HUES64 (cell line): ENCODE measurements around the gene SNX10.

Experiments used
- H3K27ac ChIP-seq: 2 replicates; pipeline ENCODE4 v1.7.0; 2013; ENCODE audit warnings: low read depth, low read length, inconsistent platforms
- H3K27me3 ChIP-seq: 2 replicates; pipeline ENCODE4 v1.6.1; 2013; ENCODE audit warnings: mild to moderate bottlenecking, low read length; ENCODE audit not compliant: insufficient read depth
- H3K36me3 ChIP-seq: 2 replicates; pipeline ENCODE4 v1.6.1; 2013; ENCODE audit warnings: mild to moderate bottlenecking, low read length; ENCODE audit not compliant: insufficient read depth
- H3K4me1 ChIP-seq: 2 replicates; pipeline ENCODE4 v1.6.1; 2013; ENCODE audit warnings: mild to moderate bottlenecking, low read length, moderate library complexity; ENCODE audit not compliant: insufficient read depth
- H3K4me3 ChIP-seq: 2 replicates; pipeline ENCODE4 v1.5.1; 2013; ENCODE audit warnings: mild to moderate bottlenecking, low read length, moderate library complexity
- H3K9ac ChIP-seq: 2 replicates; pipeline ENCODE4 v1.6.1; 2013; ENCODE audit warnings: mild to moderate bottlenecking, low read depth, low read length
- H3K9me3 ChIP-seq: 2 replicates; pipeline ENCODE4 v1.6.1; 2013; ENCODE audit warnings: low read depth, low read length; ENCODE audit not compliant: insufficient read depth
- WGBS: fragments of 150-250, 120-280 bp; methylation state at CpG from one replicate; pipeline ENCODE4 v1.1.7; 2013; ENCODE audit warnings: missing lambda C conversion rate; 5-methylcytosine and 5-hydroxymethylcytosine counted together

Gene SNX10

DNA sequence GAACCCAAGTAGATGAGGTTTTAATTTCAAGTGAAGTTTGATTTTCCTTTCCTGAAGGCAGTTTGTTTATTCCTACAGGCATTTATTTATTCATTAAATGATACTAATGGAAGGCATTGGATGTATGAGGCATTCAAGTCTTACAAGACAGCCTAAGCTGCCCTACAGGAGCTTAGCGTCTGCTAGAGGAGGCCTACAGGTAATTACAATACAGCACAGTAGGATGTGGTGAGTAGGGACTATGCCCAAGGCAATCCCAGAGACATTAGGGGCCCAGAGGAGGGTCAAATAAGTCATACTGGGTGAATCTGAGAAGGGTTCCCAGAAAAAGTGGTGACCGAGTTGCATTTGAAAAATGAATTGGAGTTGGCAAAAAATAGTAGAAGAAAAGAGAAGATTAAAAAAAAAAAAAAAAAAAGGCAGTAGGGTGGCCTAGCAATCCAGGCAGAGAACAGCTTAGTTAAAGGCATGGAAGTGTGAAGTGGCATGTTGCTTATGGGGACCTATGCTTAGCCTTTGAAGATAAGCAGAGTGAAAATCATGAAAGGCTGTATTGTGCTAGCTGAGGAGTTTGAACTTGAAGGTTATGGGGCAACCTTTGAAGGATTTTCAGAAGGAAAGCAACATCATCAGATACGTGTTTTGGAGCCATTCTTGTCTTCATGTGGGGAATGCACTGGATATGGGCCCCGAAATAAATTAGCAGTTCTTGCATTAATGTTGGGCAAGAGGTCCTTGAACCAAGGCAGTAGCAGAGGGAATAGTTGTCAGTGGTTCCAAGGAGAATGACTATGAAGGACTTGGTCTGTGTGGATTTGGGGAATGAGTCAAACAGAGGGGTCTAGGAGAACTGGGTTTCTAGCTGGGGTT lies 65.5 kb downstream of the SNX10 start:
- Histone ChIP-seq H3K27me3 (no peaks in the 10 kb centered on the region), H3K36me3 (no peaks in the 10 kb centered on the region), H3K27ac (no peak overlapping the region), H3K9ac (no peak overlapping the region), H3K9me3 (no peaks in the 10 kb centered on the region), H3K4me3 (no peak overlapping the region), H3K4me1 (peaks cover 5% of the 10 kb centered on the region; the same call in 1 of the 2 replicates)
- 82% methylated on average over 4 of the region's 4 CpGs for WGBS

- H3K4me1 ChIP-seq = peaks cover 5% of the 10 kb centered on the region; the same call in 1 of the 2 replicates
- no peak overlapping the region for H3K27ac ChIP-seq
- H3K27me3 ChIP-seq = no peaks in the 10 kb centered on the region
- H3K9ac ChIP-seq = no peak overlapping the region
- no peaks in the 10 kb centered on the region for H3K36me3 ChIP-seq
- no peak overlapping the region for H3K4me3 ChIP-seq
- no peaks in the 10 kb centered on the region for H3K9me3 ChIP-seq
- 92% methylated on average over 2 of the region's 2 CpGs for WGBS
These were observed 66.1 kb downstream of the SNX10 start for GRCh38 chr7:26357799-26358151.

DNA sequence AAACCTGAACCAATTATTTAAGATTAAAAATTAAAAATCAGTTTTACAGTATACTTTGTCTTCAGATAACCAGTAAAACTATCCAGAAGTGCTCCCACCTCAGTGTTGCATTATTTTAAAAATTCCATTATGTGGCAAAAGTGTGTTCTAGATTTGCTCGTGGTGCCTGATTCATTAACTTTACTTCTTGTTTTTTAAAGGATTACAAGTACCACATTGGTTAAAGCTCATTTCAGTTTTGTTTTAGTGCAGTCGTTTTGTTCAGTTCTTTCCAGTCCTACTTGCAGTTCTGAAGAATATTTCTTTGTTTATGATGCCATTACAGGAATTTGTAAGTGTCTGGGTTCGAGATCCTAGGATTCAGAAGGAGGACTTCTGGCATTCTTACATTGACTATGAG lies 69.0 kb downstream of the SNX10 start:
- H3K36me3 ChIP-seq = no peaks in the 10 kb centered on the region
- WGBS = 89% methylated on average over 3 of the region's 3 CpGs
- no peak overlapping the region for H3K4me3 ChIP-seq
- no peaks in the 10 kb centered on the region for H3K27me3 ChIP-seq
- no peaks in the 10 kb centered on the region for H3K9me3 ChIP-seq
- peaks cover 7% of the 10 kb centered on the region; the same call in 1 of the 2 replicates for H3K4me1 ChIP-seq
- no peak overlapping the region for H3K9ac ChIP-seq
- H3K27ac ChIP-seq = no peak overlapping the region

- H3K9me3 ChIP-seq = no peaks in the 10 kb centered on the region
- no peak overlapping the region for H3K27ac ChIP-seq
- H3K36me3 ChIP-seq = no peaks in the 10 kb centered on the region
- no peaks in the 10 kb centered on the region for H3K27me3 ChIP-seq
- no peak overlapping the region for H3K4me3 ChIP-seq
- no peak overlapping the region for H3K9ac ChIP-seq
- H3K4me1 ChIP-seq = peaks cover 5% of the 10 kb centered on the region; the same call in 1 of the 2 replicates
- WGBS = 87% methylated on average over 3 of the region's 3 CpGs
These were observed 70.0 kb downstream of the SNX10 start for GRCh38 chr7:26361637-26362036.

DNA sequence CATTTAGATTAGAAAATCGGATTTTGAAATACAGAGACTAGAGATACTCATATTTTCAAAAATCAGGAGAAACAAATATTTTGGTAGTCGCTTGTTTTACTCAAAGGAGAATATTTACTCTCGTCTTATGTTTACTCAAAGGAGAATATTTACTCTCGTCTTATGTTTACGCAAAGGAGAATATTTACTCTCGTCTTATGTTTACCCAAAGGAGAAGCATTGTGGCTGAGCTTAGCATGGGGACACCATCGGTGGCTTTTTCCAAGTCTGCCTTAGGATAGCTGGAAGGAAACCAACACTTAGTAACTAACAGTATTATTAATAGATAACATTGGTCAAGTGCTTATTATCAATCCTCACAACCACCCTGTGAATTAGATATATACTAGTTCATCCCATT lies 71.8 kb downstream of the SNX10 start:
- Histone ChIP-seq H3K4me1 (0 out of 2 replicates have a peak, but pooled peaks cover 2% of the 10 kb centered on the region), H3K9ac (no peak overlapping the region), H3K4me3 (no peak overlapping the region), H3K9me3 (no peaks in the 10 kb centered on the region), H3K36me3 (no peaks in the 10 kb centered on the region), H3K27ac (no peak overlapping the region), H3K27me3 (no peaks in the 10 kb centered on the region)
- 95% methylated on average over 7 of the region's 7 CpGs for WGBS

- H3K4me3 ChIP-seq = no peak overlapping the region
- H3K27me3 ChIP-seq = no peaks in the 10 kb centered on the region
- H3K27ac ChIP-seq = no peak overlapping the region
- H3K4me1 ChIP-seq = 0 out of 2 replicates have a peak, but pooled peaks cover 2% of the 10 kb centered on the region
- H3K9me3 ChIP-seq = no peaks in the 10 kb centered on the region
- no peak overlapping the region for H3K9ac ChIP-seq
- WGBS = 67% methylated on average over 13 of the region's 13 CpGs
- H3K36me3 ChIP-seq = no peaks in the 10 kb centered on the region
These were observed 73.6 kb downstream of the SNX10 start for GRCh38 chr7:26365077-26365900.

- H3K9ac ChIP-seq = no peak overlapping the region
- H3K27ac ChIP-seq = no peak overlapping the region
These were observed 74.2 kb downstream of the SNX10 start for GRCh38 chr7:26365901-26366275.

DNA sequence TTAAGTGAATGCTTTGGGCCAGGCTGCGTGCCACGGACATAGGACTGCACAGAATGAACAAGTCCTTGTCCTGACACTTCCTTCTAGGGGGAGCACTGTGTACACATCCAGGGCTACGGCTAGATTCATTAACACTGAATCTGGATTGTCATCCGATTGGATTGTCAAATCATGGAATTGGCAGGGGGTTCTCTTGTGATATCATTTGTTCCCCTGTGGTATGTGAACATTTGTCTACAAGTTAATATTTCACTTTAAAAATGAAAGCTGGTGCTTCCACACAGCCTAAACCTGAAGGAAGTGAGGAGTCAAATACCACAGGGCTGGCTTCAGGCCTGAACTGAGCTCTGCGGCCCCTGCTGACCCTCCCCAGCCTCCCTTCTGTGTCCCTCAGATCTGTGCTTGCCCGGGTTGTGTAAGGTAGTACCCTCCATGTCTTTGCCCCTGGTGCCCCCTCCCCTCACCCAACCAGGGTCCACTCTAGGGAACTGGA lies 75.6 kb downstream of the SNX10 start:
- no peaks in the 10 kb centered on the region for H3K36me3 ChIP-seq
- 0 out of 2 replicates have a peak, but pooled peaks cover 2% of the 10 kb centered on the region for H3K4me1 ChIP-seq
- H3K27me3 ChIP-seq = no peaks in the 10 kb centered on the region
- H3K9ac ChIP-seq = no peak overlapping the region
- H3K9me3 ChIP-seq = no peaks in the 10 kb centered on the region
- WGBS = 93% methylated on average over 6 of the region's 6 CpGs
- no peak overlapping the region for H3K27ac ChIP-seq
- no peak overlapping the region for H3K4me3 ChIP-seq

More at GRCh38 chr7:26365901-26366275, 74.2 kb downstream of the SNX10 start:
- no peaks in the 10 kb centered on the region for H3K36me3 ChIP-seq
- H3K4me3 ChIP-seq = no peak overlapping the region
- no peaks in the 10 kb centered on the region for H3K27me3 ChIP-seq
- H3K4me1 ChIP-seq = 0 out of 2 replicates have a peak, but pooled peaks cover 2% of the 10 kb centered on the region
- H3K9me3 ChIP-seq = no peaks in the 10 kb centered on the region

DNA sequence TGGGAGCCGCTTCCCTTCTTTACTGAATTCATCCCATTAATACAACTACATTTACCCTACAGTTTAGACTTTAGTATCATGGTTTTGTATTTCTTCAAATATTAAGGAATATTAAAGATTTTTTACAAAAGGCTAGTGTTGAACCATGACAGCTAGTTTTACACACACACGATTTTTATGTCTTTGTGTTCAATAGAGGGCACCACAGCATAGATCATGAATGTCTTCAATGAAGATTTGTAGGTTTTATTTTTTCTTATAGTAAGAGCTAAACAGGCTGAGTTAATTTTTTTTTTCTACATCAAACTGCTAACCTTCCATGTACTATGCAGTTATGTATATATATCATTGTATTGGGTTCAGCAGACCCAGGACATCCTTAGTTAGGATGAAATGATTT lies 76.9 kb downstream of the SNX10 start:
- Histone ChIP-seq H3K9me3 (no peaks in the 10 kb centered on the region), H3K27ac (no peak overlapping the region), H3K4me3 (no peak overlapping the region), H3K27me3 (no peaks in the 10 kb centered on the region), H3K9ac (no peak overlapping the region), H3K36me3 (no peaks in the 10 kb centered on the region), H3K4me1 (0 out of 2 replicates have a peak, but pooled peaks cover 2% of the 10 kb centered on the region)
- 83% methylated on average over 1 of the region's 2 CpGs for WGBS

DNA sequence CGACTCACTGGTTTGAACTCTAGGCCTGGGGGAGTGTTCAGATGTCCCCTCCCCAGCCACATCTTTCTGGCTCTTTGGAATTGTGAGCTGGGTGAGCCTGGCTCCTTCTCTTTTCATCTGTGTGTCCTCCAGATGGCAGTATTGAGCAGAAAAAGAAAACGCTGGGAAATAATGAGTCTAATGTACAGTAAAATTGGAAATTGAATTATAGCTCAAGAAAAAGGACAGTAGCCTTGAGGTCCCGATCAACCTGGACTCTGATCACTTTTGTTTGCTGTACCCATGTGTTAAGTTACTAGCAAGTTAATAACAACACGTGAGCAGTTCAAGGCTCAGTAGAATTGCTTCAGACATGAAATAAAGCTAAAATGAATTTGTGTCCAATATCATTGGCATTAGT lies 77.9 kb downstream of the SNX10 start:
- H3K27ac ChIP-seq = no peak overlapping the region
- no peaks in the 10 kb centered on the region for H3K36me3 ChIP-seq
- peaks cover 4% of the 10 kb centered on the region for H3K4me1 ChIP-seq
- no peak overlapping the region for H3K9ac ChIP-seq
- 29% methylated on average over 4 of the region's 4 CpGs for whole genome bisulfite sequencing
- no peaks in the 10 kb centered on the region for H3K9me3 ChIP-seq
- no peak overlapping the region for H3K4me3 ChIP-seq
- H3K27me3 ChIP-seq = peaks cover 7% of the 10 kb centered on the region; the same call in 1 of the 2 replicates

- WGBS = 91% methylated on average over 5 of the region's 5 CpGs
- H3K27me3 ChIP-seq = peaks cover 11% of the 10 kb centered on the region; the same call in 1 of the 2 replicates
- H3K27ac ChIP-seq = no peak overlapping the region
These were observed 78.3 kb downstream of the SNX10 start for GRCh38 chr7:26370011-26370410.

More at GRCh38 chr7:26370011-26370410, 78.3 kb downstream of the SNX10 start:
- no peaks in the 10 kb centered on the region for H3K36me3 ChIP-seq
- H3K4me3 ChIP-seq = no peak overlapping the region
- no peak overlapping the region for H3K9ac ChIP-seq
- no peaks in the 10 kb centered on the region for H3K9me3 ChIP-seq
- H3K4me1 ChIP-seq = peaks cover 6% of the 10 kb centered on the region
